Bronchial epithelial cell (primary cell): ENCODE data around the gene NR1I3. TPM values are rescaled to one million over a fixed set of nuclear protein-coding genes. Genes with fewer than 3 reads are reported as not detected.
"Not testable (repeated sequence)": the region's sequence is repeated elsewhere in the genome, so short reads cannot be mapped to it uniquely, and the experiment has no call there.

Experiments
- DNase-seq: peaks from one replicate; pipeline ENCODE4 v3.0.0-alpha.2; 2010; ENCODE audit warnings: low read depth
- FAIRE-seq: peaks from 2 replicates; lab custom pipeline; 2011; peaks lifted over from hg19 to GRCh38; lab: Jason Lieb, UNC
- H3K27me3 ChIP-seq: 2 replicates; pipeline ENCODE4 v1.5.1; 2011; ENCODE audit warnings: low read length; ENCODE audit not compliant: control insufficient read depth, insufficient read depth
- H3K36me3 ChIP-seq: 2 replicates; pipeline ENCODE4 v1.5.1; 2011; ENCODE audit warnings: low read length; ENCODE audit not compliant: control insufficient read depth, insufficient read depth
- H3K4me3 ChIP-seq: 2 replicates; pipeline ENCODE4 v1.5.1; 2011; ENCODE audit warnings: mild to moderate bottlenecking, low read depth, low read length, control low read depth
- CTCF ChIP-seq: IDR thresholded peaks from 2 replicates; pipeline ENCODE4 v1.5.1; 2011; ENCODE audit warnings: mild to moderate bottlenecking, moderate library complexity, low read length, control low read depth, inconsistent platforms; ENCODE audit not compliant: insufficient read depth, severe bottlenecking
- total RNA-seq: library from RNA; depleted of rRNA; stranded (reverse); fragments of >200 nt; gene quantifications from 2 replicates; pipeline ENCODE4 v1.2.1, GENCODE V29; 2014

Gene NR1I3
- total RNA-seq, 1 donor from 2014 or later: not detected

GRCh38 chr1:161261261-161262235, 23.5 kb upstream of the NR1I3 start:
- no peak for TF ChIP-seq CTCF
- no peaks in the 10 kb centered on the region for H3K27me3 ChIP-seq
- no peak overlapping the region for H3K4me3 ChIP-seq
- FAIRE-seq (no peak), DNase-seq (peak; percentile 39)
- no peaks in the 10 kb centered on the region for H3K36me3 ChIP-seq

GRCh38 chr1:161260376-161261260, 22.6 kb upstream of the NR1I3 start:
- no peak overlapping the region for H3K4me3 ChIP-seq
- H3K27me3 ChIP-seq: no peaks in the 10 kb centered on the region
- no peaks in the 10 kb centered on the region for H3K36me3 ChIP-seq
- DNase-seq (peak; percentile 49), FAIRE-seq (no peak)
- no peak for TF ChIP-seq CTCF

GRCh38 chr1:161259765-161260164, 21.8 kb upstream of the NR1I3 start:
- no peaks in the 10 kb centered on the region for H3K36me3 ChIP-seq
- no peak for FAIRE-seq
- H3K4me3 ChIP-seq: no peak overlapping the region
- no peaks in the 10 kb centered on the region for H3K27me3 ChIP-seq
- no peak for DNase-seq
- no peak for TF ChIP-seq CTCF

GRCh38 chr1:161259345-161259702, 21.3 kb upstream of the NR1I3 start:
- no peaks in the 10 kb centered on the region for H3K27me3 ChIP-seq
- no peak for DNase-seq
- H3K4me3 ChIP-seq: peak overlapping the region; percentile 48
- FAIRE-seq: no peak
- H3K36me3 ChIP-seq: no peaks in the 10 kb centered on the region
- TF ChIP-seq CTCF: no peak

- FAIRE-seq (no peak), DNase-seq (peak; percentile 63)
- TF ChIP-seq CTCF: no peak
- Histone ChIP-seq H3K27me3 (no peaks in the 10 kb centered on the region), H3K36me3 (no peaks in the 10 kb centered on the region), H3K4me3 (peak within 1 kb of the TSS; percentile 48)
Measured at GRCh38 chr1:161258439-161259344, 20.7 kb upstream of the NR1I3 start, which contains the start of gene PCP4L1. Gene PCP4L1, plus strand, starts transcription at chr1:161258745. Its CDS starts 230 bp downstream, at chr1:161258975.

GRCh38 chr1:161257109-161257508, 19.1 kb upstream of the NR1I3 start:
- not testable (repeated sequence) for DNase-seq, H3K27me3 ChIP-seq, FAIRE-seq, H3K4me3 ChIP-seq, H3K36me3 ChIP-seq

GRCh38 chr1:161255955-161256520, 18.0 kb upstream of the NR1I3 start:
- FAIRE-seq, H3K27me3 ChIP-seq, H3K36me3 ChIP-seq, H3K4me3 ChIP-seq: not testable (repeated sequence)
- peak; percentile 74 for DNase-seq
